GM19099 (cell line): ENCODE data around the gene BCORL1.

Source experiments
- POLR2A ChIP-seq: IDR thresholded peaks from 3 replicates; pipeline ENCODE4 v1.6.1; 2011; ENCODE audit warnings: low read depth; ENCODE audit not compliant: insufficient read length; ENCODE audit errors: extremely low read depth

The BCORL1 gene

DNA sequence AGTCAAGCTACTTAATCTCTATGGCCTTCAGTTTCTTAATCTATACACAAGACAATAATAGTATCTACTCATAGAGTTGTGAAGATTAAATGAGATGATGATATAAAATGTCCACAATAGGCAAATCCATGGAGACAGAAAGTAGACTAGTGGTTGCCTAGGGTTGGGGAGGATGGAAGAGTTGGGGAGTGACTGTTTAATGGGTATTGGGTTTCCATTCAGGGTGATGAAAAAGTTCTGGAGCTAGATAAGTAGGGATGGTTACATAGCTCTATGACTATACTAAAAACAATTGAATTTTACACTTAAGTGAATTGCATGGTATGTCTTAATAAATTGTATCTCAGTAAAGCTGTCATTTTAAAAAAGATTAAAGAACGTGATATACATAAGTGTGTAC is 35.7 kb downstream of the BCORL1 start:
- TF ChIP-seq POLR2A: no peak

DNA sequence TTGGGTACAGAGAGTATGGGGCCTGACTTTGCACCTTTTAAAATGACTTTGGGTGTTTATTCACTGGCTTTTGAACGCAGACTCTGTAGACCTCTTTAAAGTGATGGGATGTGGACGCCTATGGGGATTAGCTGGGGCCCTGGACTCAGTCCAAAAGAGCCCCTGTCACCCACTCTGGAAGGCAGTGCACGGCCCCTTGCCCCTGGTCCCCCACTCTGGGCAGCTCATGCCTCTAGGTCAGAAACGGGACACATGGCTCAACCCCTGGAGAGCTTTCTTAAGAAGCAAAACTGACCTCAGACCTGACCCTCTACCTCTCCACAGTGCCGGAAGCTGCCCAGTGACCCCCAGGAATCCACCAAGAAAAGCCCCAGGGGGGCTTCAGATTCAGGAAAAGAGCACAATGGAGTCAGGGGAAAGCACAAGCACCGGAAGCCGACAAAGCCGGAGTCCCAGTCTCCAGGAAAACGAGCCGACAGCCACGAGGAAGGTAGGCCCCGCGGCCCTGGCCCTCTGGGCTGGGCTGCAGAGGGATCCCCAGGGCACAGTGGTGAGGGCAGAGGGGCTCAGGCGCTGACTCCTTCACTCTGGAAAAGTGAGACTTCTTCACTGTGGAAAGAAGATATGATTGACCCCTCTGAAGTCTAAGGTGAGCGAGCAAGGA is 38.4 kb downstream of the BCORL1 start:
- TF ChIP-seq POLR2A: no peak

DNA sequence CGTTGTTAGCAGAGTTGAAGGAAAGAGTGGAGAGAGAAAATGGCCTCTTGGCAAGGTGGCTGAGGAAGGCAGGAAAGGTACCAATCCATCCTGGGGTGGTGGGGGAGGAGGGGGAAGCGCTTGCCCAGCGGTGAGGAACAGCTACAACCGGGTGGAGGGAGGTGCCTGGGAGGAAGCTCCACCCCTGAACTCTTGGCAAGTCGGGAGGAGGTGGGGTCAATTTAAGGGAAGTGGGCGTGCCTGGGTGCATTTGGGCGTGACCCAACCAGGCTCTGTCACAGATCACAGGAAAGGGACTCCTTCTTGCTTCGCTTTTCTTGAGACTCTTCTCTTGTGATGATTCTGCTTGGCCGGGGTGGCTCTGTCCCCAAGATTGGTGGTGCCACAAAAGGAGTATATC is 41.7 kb downstream of the BCORL1 start:
- no peak for TF ChIP-seq POLR2A

DNA sequence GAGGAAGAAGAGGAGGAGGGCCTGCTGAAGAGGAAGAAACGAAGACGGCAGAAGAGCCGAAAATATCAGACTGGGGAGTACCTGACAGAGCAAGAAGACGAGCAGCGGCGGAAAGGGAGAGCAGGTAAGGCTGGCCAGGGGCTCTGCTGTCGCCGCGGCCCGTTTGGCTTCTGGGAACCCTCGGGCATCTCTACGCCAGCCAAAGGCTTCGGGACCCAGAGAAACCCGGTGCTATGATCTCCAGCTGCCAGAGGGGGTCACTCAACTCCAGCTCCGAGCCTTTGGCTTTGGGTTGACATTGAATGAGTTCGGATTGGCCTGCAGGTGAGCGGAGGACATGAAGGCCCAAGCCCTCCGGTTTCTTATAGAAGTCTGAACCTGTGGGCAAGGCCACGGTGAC is 42.8 kb downstream of the BCORL1 start:
- TF ChIP-seq POLR2A: no peak

GRCh38 chrX:130027569-130027968 is 45.1 kb downstream of the BCORL1 start:
- TF ChIP-seq POLR2A: no peak

GRCh38 chrX:130028196-130028595 is 45.8 kb downstream of the BCORL1 start:
- no peak for TF ChIP-seq POLR2A

GRCh38 chrX:130030826-130031225 is 48.4 kb downstream of the BCORL1 start:
- no peak for TF ChIP-seq POLR2A

DNA sequence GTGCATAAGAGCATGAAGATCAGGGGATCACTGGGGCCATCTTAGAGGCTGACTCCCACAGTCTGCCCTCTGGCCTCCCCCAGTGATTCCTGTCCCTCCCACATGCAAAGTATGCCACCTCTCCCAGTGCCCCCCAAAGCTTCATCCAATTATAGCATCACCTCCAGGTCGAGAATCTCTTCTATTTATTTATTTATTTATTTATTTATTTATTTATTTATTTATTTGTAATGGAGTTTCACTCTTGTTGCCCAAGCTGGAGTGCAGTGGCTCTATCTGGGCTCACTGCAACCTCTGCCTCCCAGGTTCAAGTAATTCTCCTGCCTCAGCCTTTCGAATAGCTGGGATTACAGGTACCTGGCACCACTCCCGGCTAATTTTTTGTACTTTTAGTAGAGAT is 50.1 kb downstream of the BCORL1 start:
- no peak for TF ChIP-seq POLR2A

DNA sequence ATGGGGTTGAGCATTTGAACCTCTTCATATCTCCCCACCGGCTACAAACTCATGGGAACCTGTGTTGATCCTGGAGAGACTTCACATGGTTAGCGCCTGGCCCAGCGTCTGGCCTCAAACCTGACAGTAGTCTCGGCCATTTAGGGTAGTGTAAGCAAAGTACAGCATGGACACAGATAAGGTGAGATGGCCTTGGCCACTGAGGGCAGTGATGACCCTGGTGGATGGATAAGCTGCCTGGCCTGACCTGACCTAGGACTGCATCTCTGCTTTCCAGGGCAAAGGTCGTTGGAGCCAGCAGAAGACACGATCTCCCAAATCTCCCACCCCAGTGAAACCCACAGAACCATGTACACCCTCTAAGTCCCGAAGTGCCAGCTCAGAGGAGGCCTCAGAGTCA is 51.7 kb downstream of the BCORL1 start:
- TF ChIP-seq POLR2A: no peak

DNA sequence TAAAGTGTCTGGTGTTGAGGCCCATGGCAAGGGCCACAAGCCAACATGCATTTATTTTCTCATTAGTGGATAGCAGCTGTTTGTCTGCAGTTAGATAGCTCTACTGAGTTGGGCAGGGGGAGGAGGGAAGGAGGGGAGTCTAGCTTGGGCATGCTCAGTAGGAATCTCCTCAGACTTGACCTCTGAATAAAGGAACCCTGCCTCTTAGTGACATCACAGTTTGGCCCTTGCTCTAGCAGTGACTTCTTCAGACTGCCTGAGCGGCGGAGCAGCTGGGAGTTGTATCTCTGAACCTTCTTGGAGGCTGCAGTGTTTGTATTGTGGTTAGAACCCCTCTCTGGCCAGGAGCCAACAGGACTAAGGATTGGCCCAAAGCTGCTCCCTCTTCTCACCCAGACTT is 57.4 kb downstream of the BCORL1 start:
- no peak for TF ChIP-seq POLR2A

GRCh38 chrX:130047416-130047815 is 65.0 kb downstream of the BCORL1 start:
- TF ChIP-seq POLR2A: no peak

GRCh38 chrX:130048686-130049222 is 66.3 kb downstream of the BCORL1 start:
- no peak for TF ChIP-seq POLR2A

DNA sequence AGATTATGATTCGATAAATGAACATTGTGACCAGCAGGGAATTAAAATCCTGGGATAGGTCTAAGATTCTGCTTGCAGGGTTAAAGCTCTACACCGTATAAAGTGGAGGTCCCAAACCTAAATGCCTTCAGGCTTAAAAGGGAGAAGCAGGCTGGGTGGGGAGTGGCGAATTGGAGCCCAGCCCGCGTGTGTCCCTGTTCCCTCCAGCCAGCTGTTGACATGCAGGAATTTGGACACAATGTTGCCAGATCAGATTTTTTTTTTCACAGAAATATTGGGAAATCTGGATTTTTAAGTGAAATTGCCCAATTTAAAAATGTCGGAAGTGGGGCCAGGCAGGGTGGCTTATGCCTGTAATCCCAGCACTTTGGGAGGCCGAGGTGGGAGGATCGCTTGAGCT is 67.4 kb downstream of the BCORL1 start:
- TF ChIP-seq POLR2A: no peak

- no peak for TF ChIP-seq POLR2A
Observed at GRCh38 chrX:130051176-130051845, 68.9 kb downstream of the BCORL1 start.

- no peak for TF ChIP-seq POLR2A
Observed at GRCh38 chrX:130053236-130053635, 70.8 kb downstream of the BCORL1 start.

- no peak for TF ChIP-seq POLR2A
Observed at GRCh38 chrX:130055103-130055502, 72.7 kb downstream of the BCORL1 start.
